Limb (tissue), 2 donors: ENCODE results near the gene CACNA1C.
A peak's percentile ranks its signal among the peaks of the same experiment; 100 is the strongest.

Source experiments
- DNase-seq, 2 donors: peaks; one replicate each; pipeline ENCODE4 v3.0.0-alpha.2; 2016; ENCODE audit errors: extremely low spot score in 2 of 2

CACNA1C gene

GRCh38 chr12:2052826-2053678 lies at the start of gene CACNA1C:
Gene CACNA1C (plus strand): TSS chr12:2052987. CDS start chr12:2053563, 576 bp downstream.
- peak; percentile 59 to 86 for DNase-seq

DNA sequence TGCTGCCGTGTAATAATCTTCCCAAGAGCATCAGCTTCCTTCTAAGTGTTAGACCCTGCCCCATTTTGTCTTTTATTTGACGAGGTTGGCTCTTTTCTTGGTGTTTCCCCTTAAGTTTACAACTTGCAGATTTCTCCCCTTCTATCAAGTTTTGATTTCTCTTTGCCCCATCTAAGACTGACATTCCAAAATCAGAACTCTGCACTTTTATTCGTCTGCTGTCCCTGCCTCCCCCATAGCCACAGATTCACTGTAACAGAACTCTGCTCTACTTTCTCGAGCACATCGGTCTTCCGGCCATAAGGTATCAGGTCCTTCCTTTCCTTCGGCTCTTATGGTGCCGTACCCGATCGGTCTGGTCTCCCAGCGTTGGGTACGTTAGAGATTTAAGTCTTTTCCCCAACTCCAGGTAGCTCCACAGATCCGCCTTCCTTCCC lies 49.1 kb upstream of the CACNA1C start:
- DNase-seq, result no peak

DNA sequence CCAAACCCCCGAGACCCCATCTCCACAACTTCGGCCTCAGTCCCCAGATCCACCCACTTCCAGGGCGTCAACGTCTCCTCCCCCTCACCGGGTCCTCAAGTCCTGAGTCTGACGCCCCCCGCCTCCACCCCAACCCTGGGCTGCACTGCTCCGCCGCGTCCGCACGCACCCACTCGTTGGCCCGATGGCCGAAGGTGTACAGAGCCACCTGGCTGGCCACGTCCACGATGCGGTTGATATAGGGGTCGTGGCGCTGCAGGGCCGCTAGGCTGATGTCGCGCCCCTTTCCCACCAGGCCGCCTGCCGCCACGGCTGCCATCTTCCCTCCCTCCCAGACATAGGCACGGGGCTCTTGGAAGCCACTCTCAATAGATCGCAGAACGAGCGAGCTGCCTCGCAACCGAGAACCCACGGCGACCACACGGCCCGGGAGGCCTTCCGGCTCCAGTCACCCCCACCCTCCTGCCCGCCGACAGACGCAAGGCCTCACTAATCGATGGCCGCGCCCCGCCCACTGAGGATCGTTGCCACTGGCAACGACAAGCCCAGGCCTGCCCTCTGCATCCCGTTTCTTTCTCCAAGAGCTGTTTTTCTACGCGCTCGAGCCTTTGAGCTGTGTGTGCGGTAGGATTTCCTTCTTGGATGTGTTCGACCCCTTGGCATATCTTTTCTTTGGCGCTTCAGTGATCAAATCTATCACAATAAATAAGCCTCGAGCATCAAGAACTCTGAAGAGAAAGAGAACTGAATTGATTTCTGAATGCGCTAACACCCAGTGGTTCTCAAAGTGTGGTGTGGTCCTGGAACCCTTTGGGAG lies 48.5 kb upstream of the CACNA1C start, which contains the start of gene DCP1B:
DCP1B (minus strand) TSS at position 345 of the 817 bp plus-strand sequence; CDS start at position 319, 26 bp downstream.
- peak; percentile 97 to 98 for DNase-seq

DNA sequence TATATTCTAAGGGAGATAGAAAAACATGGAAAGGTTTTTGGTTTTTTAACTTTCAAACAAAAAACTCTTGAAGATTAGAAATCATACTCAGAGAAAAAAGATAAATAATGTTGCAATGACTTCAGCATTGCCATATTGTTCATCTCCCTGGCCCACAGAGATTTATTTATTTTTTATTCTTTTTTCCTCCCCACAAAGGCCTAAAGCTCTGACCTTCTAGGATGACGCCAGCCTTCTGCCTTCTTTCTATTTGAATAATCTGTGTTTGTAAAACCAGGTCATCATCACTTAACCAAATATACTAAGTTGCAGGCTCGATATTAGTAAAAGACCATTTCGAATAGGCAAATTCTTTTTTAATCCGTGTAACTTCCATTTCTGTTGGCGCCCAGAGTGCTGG lies 44.1 kb upstream of the CACNA1C start:
- no peak for DNase-seq

DNA sequence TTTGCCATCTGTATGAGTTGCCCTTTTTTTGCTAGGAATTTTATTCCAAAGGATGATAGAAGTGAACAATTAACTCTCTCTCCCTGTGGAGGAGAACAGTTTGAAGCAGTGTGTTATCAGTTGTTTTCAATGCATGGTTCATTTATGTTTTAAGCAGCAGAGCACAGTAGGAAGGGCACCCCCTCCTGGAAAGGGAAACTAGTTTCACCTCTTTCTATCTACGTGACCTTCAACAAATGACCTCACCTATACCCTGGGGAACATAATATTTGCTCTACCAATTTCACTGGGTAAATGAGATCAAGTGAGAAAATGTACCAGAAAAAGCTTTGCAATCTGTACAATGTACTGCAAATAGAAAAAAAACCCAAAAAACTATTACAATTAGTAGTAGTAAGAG lies 43.2 kb upstream of the CACNA1C start:
- DNase-seq, result no peak

- no peak for DNase-seq
Measured at GRCh38 chr12:2011643-2012607, 40.9 kb upstream of the CACNA1C start.

DNA sequence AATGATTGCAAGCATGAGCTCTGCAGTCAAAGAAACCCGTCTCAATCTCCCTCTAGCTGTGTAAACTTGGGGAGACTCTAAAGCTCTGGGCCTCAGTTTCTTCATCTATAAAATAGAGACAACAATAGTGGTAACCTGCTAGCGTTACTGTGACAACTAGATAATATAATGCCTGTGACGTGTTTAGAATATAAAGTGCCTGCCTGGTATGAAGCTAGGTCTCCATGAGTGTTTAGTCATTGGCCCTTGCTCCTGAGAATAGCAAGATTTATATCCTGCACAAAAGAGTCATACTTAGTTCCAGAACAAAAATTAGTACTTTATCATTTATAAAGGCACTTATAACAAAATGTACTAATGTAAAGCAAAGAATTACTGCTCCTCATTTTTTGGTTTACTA lies 39.7 kb upstream of the CACNA1C start:
- no peak for DNase-seq

DNA sequence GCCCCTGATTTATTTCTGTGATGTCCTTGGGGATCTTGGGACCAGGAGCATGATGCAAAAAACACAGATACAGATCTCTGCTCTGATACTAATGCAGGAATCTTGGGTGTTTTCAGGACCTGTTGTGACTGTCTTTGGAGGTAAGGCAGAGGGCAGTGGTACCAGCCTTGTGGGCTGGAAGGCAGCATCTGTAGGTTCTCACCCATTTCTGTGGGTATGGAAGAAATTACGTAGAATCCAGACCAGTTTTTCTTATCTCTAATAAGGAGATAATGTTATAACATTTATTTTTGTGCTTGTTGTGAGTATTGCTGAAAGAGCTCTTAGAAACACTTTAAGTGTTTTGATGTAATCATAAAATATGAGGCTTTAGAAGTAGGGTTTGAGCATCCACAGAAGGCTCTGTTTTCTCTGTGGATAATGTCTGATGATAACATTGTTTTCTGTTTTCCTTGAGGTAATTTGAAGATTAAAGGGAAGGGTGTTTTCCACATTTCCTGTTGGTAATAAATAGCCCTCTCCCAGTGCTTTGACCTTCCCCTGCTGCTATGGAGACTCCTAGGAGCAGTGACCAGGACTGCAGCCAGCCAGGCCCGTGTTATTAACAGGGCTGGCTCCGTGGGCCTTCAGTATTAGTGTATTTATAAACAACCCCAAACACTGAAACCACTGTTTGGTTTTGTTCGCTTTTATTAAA lies 39.1 kb upstream of the CACNA1C start:
- DNase-seq, result no peak

DNA sequence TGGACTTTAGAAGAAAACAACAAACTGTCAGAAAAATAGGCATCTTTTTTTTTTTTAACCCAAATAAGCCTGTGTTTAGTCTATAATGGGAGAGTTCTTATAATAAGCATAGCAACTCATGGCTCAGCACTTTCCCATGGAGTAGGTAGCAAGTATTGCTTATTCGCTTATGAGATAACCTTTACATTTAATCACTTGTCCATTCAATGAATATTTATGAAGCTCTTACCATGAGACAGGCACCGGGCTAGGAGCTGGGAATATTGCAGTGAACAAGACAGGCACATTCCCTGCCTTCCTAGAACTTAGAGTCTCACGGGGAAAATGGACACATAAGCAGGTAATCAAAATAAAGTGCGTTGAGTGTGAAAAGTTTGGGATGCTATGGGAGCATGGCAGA lies 38.6 kb upstream of the CACNA1C start:
- no peak for DNase-seq

- DNase-seq, result no peak
Measured at GRCh38 chr12:2016862-2017545, 35.8 kb upstream of the CACNA1C start.

DNA sequence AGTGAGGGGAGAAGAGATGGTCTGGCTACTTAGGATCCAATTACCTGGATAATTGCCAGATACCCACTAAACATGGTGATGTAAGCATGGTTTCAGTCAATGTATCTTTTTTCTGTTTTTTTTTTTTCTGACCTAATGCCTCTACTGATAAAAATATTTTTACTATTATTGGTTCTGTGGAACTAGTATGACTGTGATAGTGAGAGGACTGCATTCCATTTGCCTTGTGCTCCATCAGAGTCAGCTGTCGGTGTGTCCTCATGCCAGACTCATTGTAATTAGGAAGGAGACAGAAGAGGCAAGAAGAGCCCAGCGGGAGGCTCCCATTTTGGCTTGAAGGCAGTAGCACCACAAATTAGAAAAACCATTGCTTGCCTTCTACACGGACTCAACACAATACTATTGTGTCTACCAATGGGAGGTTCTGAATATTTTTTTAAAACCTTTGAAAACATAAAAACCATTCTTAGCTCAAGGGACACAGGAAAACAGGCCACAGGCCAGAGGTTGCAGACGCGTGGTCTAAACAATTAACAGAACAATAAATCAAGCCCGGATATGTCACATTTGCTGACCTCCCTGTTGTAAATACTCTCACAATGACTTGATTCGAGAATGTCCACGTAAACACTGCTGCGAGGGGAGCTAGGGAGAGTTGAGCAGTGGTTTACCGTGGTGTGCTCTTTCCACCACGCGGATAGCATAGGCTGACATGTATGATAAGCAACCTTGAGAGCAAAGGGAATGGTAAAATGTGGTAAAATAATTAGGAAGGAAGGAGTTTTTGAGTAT lies 35.0 kb upstream of the CACNA1C start:
- DNase-seq, result no peak

DNA sequence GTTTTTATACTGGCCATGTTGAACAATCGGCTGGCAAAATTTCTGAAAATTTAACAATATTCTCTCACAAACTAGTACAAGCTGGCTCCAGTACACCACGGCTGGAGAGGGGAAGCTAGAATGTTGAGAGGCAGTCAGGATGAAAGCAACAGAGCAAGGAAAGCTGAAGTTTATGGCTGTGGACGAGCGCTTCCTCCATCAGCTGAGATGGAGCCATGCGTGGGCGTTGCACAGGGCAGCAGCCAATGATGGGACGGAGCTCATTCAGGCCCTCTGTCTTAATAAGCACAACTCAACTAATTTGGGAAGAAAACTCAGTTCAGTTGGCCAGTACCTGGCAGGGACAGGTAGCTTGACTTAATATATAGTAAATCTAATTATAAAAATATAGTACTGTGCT lies 34.4 kb upstream of the CACNA1C start:
- no peak for DNase-seq

GRCh38 chr12:2019126-2019525 lies 33.7 kb upstream of the CACNA1C start:
- DNase-seq, result no peak

- no peak for DNase-seq
Measured at GRCh38 chr12:2020511-2020910, 32.3 kb upstream of the CACNA1C start.

DNA sequence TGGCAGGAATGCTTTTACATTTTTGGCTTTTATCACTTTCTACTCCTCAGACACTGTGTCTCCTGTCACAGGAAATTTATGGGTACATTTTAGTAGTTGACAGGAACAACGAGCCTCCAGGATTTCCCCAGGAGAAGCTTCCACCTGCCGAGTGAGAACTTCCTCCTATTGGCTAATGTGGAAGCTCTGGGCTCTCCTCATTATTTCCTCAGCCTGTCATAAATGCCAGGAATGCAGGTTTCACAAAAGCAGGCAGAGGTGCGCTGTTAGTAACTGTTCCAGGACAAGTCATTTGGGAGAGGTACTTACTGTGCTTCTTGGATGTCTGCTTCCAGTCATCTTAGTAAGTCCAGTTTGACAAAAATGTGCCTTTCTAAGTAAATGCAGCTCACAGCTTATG lies 29.4 kb upstream of the CACNA1C start:
- DNase-seq, result no peak

- no peak for DNase-seq
Measured at GRCh38 chr12:2027351-2027750, 25.4 kb upstream of the CACNA1C start.

DNA sequence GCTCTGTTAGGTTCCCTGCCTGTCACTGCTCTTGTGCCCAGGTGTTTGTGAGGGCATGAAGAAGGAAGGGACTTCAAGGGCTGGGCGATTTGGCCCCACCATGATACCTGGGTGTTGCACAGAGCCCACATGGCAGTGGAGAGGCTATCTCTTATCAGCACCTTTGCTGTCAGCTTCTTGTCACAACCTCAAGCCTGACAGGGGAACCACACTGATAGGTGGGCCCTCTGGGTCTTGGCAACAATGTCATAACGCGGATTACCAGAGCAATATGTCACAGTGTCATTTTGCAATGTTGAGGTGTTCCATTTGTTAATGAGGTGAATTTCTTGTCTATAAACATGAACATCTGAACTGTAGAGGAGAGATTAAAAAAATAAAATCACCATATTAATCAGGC lies 22.9 kb upstream of the CACNA1C start:
- no peak for DNase-seq

DNA sequence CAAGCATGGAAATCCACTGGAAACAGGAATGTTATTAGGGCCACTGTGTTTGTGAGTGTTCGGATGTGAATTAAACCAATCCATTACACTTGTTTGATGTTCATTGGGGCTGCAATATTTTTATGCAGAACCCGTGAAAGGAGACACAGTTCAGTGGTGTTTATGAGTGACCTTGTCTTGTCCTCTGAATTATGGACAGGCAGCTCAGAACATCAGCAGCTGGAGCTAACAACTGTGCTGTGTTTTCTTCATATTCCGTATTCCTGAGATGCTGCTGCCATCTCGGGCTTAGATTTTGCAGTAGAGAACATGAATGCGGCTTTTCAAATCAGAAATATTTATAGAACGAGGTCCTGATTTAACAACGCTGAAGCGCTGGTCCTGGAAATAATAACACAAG lies 20.3 kb upstream of the CACNA1C start:
- DNase-seq, result no peak
